ENCODE results near the gene PP2D1.

- TF ChIP-seq CTCF (IDR thresholded peaks at IDR 0.05) (no peak), POLR2A (IDR thresholded peaks at IDR 0.05) (no peak)
Observed at GRCh38 chr3:20027136-20027535, 15.1 kb upstream of the PP2D1 start.

Data from tibial nerve (tissue), 3 donors.